HG02970 (cell line): ENCODE measurements around the gene HSPA4L.

Experiments
- ATAC-seq: cut with Tn5 transposase; IDR thresholded peaks from one replicate; pipeline ENCODE4 v1.9.1; 2021; ENCODE audit warnings: mild to moderate bottlenecking, moderate library complexity, moderate number of reproducible peaks; ENCODE audit not compliant: unreplicated experiment, low FRiP score

The HSPA4L gene

GRCh38 chr4:127782275-127783025, at the start of gene HSPA4L:
Gene HSPA4L (plus strand): TSS chr4:127782322. CDS start chr4:127782551, 229 bp downstream.
- ATAC-seq = peak; percentile 31

- ATAC-seq = no peak
Measured at GRCh38 chr4:127732623-127733328, 49.3 kb upstream of the HSPA4L start.

- ATAC-seq = no peak
Measured at GRCh38 chr4:127734976-127735375, 47.1 kb upstream of the HSPA4L start.

- ATAC-seq = no peak
Measured at GRCh38 chr4:127737295-127737694, 44.8 kb upstream of the HSPA4L start.

- no peak for ATAC-seq
Measured at GRCh38 chr4:127741247-127741646, 40.9 kb upstream of the HSPA4L start.

GRCh38 chr4:127747883-127748282, 34.2 kb upstream of the HSPA4L start:
- no peak for ATAC-seq

- ATAC-seq = no peak
Measured at GRCh38 chr4:127748957-127749356, 33.2 kb upstream of the HSPA4L start.

- no peak for ATAC-seq
Measured at GRCh38 chr4:127756906-127757305, 25.2 kb upstream of the HSPA4L start.

- ATAC-seq = no peak
Measured at GRCh38 chr4:127759228-127759820, 22.8 kb upstream of the HSPA4L start.

GRCh38 chr4:127759893-127760292, 22.2 kb upstream of the HSPA4L start:
- ATAC-seq = no peak

- ATAC-seq = no peak
Measured at GRCh38 chr4:127771535-127772275, 10.4 kb upstream of the HSPA4L start.

GRCh38 chr4:127772769-127773671, 9.1 kb upstream of the HSPA4L start:
- ATAC-seq = no peak

GRCh38 chr4:127775843-127776242, 6.3 kb upstream of the HSPA4L start:
- no peak for ATAC-seq

- no peak for ATAC-seq
Measured at GRCh38 chr4:127776620-127777019, 5.5 kb upstream of the HSPA4L start.

- ATAC-seq = no peak
Measured at GRCh38 chr4:127777487-127777886, 4.6 kb upstream of the HSPA4L start.

GRCh38 chr4:127778102-127778501, 4.0 kb upstream of the HSPA4L start:
- no peak for ATAC-seq

GRCh38 chr4:127780598-127780997, 1.5 kb upstream of the HSPA4L start:
- no peak for ATAC-seq

GRCh38 chr4:127781300-127782024, 660 bp upstream of the HSPA4L start:
- peak; percentile 46 for ATAC-seq

GRCh38 chr4:127782025-127782274, 172 bp upstream of the HSPA4L start:
- peak; percentile 86 for ATAC-seq
